Activated B cell treated with CpG ODN at 0.5 μM for 24 hours (primary cell): ENCODE measurements around the gene CHID1. TPM values are rescaled to one million over a fixed set of nuclear protein-coding genes. Genes with fewer than 3 reads are reported as not detected.

Experiments used
- ATAC-seq: fragments of 200-7000 bp; cut with Tn5 transposase; one replicate; pipeline ENCODE4 v1.10.0; 2021; ENCODE audit warnings: low read depth, mild to moderate bottlenecking, moderate library complexity
- CTCF ChIA-PET: fragments of 350-600 bp; sonication (Branson Sonifier 250); formaldehyde crosslinking; loops from one replicate; lab custom pipeline; 2021; ENCODE audit warnings: antibody characterized with exemption; lab: Charles Lee
- POLR2A ChIA-PET: fragments of 350-600 bp; sonication (Branson Sonifier 250); formaldehyde crosslinking; loops from one replicate; lab custom pipeline; 2021; ENCODE audit warnings: antibody characterized with exemption; lab: Charles Lee
- DNase-seq: peaks from one replicate; pipeline ENCODE4 v3.0.0; 2022
- H3K27ac Mint-ChIP-seq: one replicate; pipeline ENCODE4 v1.8.0; 2020; ENCODE audit warnings: mixed read lengths
- H3K27me3 Mint-ChIP-seq: one replicate; pipeline ENCODE4 v1.8.0; 2021; ENCODE audit warnings: mixed read lengths
- H3K36me3 Mint-ChIP-seq: one replicate; pipeline ENCODE4 v1.8.0; 2021; ENCODE audit warnings: low read depth, mixed read lengths
- H3K4me1 Mint-ChIP-seq: one replicate; pipeline ENCODE4 v1.8.0; 2021; ENCODE audit warnings: mixed read lengths
- H3K4me3 Mint-ChIP-seq: one replicate; pipeline ENCODE4 v1.8.0; 2020; ENCODE audit warnings: mild to moderate bottlenecking, mixed read lengths
- H3K9me3 Mint-ChIP-seq: one replicate; pipeline ENCODE4 v1.8.0; 2020; ENCODE audit warnings: mixed read lengths
- CTCF ChIP-seq: fragments of 200-600 bp; IDR thresholded peaks from one replicate; pipeline ENCODE4 v1.8.0; 2022; ENCODE audit warnings: antibody characterized with exemption, mild to moderate bottlenecking
- intact Hi-C: fragments of 100-400 bp; cut with micrococcal nuclease; formaldehyde crosslinking; loops from one replicate; pipeline ENCODE4 v1.15.1; 2024
- total RNA-seq: library from RNA; stranded (reverse); gene quantifications from 2 replicates; pipeline ENCODE4 v1.2.3, GENCODE V29; 2022

The CHID1 gene
- total RNA-seq, 1 donor from 2014 or later, result 45.7 TPM

DNA sequence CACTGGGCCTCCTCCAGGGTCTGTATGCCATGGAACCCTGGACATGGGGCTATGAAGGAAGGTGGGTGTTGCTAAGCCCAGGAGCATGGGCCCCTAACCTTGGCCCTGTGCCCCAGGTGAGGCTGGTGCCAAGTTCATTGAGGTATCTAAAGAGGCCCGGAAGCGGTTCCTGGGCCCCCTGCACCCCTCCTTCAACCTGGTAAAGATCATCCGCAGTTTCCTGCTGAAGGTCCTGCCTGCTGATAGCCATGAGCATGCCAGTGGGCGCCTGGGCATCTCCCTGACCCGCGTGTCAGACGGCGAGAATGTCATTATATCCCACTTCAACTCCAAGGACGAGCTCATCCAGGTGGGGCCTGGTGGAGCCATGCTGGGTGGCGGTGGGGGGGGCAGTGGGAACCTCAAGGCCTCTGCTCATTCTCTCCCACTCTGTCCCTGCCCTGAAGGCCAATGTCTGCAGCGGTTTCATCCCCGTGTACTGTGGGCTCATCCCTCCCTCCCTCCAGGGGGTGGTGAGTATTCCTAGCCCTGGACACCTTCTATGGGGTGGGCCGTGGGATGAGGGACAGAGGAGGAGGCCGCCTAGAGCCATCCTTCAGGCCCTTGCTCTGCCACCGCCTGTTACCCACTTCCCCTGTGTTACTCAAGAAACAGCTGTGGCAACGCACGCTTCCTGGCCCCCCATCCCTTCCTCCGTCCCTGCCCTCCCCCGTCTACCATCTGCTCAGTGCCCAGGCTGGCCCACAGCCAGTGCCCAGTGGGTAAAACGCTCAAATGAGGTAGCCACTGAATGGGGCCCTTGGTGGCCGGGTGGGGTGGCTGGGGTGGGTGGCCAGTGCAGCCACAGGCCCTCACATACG lies 88.9 kb downstream of the CHID1 start:
- intact Hi-C loops, result no loop called here
- Mint-ChIP-seq H3K36me3 (peaks cover 22% of the 10 kb centered on the region), H3K4me3 (no peak overlapping the region), H3K9me3 (no peaks in the 10 kb centered on the region), H3K27me3 (no peaks in the 10 kb centered on the region), H3K27ac (no peak overlapping the region), H3K4me1 (peaks cover 19% of the 10 kb centered on the region)
- ATAC-seq (no peak), DNase-seq (no peak)
- CTCF ChIA-PET, result no interaction called here
- TF ChIP-seq CTCF, result no peak
- POLR2A ChIA-PET, result interaction anchor here (1.3 to 5.6 kb wide), 4 partner anchors 9 to 21 kb away, joined by 4 to 104 read pairs (median 66); partner anchors contain the start of genes CD151, CRACR2B, POLR2L and RPLP2

DNA sequence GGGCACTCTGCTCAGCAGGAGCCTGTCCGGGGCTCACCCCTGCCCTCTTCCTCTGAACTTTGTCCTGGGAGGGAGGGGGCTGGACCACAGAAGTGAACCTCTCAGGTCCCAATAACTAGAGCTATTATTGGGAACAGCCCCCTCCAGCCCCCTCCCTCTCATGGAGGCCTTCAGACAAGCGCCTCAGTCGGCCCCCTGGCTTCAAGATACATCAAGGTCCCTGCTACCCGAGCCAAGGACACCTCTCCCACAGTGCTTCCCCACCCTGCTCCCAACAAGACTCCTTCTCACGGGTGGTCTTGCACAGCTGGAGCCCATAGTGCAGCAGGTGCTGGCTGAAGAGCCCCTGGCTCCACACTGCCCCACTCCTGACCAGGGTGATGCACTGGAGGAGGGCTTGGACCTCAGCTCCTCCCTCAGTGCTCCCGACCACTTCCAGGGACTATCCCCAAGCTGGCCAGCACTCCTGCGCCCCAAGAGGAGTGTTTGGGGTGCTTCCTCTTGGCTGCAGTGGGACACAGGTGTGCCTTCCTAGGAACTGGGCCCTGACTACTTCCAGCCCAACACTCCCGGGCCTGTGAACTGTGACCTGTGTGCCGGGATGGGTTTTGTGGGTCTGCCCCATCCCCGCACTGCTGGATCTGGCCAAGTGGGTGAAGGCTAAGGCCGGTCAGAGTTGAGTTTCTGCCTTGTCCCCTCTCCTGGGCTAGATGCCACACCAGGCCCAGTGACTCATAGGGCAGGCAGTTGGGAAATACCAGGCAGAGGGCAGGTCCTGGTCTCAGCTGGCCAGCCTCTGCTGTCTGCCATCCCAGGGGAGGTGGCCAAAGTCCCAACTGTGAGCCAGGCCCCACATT lies 89.7 kb downstream of the CHID1 start:
- POLR2A ChIA-PET, result interaction anchor here (0.7 to 5.6 kb wide), 11 partner anchors 10 to 284 kb away, joined by 4 to 104 read pairs (median 12); partner anchors contain the start of genes AP2A2, CD151, CRACR2B and LRRC56
- no peak for ATAC-seq
- no peak for DNase-seq
- peaks cover 14% of the 10 kb centered on the region for H3K4me1 Mint-ChIP-seq
- H3K27me3 Mint-ChIP-seq, result no peaks in the 10 kb centered on the region
- CTCF ChIA-PET, result no interaction called here
- H3K36me3 Mint-ChIP-seq, result peaks cover 22% of the 10 kb centered on the region
- peak overlapping the region; percentile 85 for H3K4me3 Mint-ChIP-seq
- no peak for TF ChIP-seq CTCF
- H3K9me3 Mint-ChIP-seq, result no peaks in the 10 kb centered on the region
- intact Hi-C loops, result loop anchor here (1.0 kb wide), 2 partner anchors 9 to 21 kb away; partner anchors contain the start of genes POLR2L and TSPAN4
- H3K27ac Mint-ChIP-seq, result peak overlapping the region; percentile 63

- no peak for TF ChIP-seq CTCF
- Mint-ChIP-seq H3K36me3 (peaks cover 18% of the 10 kb centered on the region), H3K4me3 (peak overlapping the region; percentile 85), H3K27me3 (no peaks in the 10 kb centered on the region), H3K9me3 (no peaks in the 10 kb centered on the region), H3K27ac (peak overlapping the region; percentile 76), H3K4me1 (peaks cover 14% of the 10 kb centered on the region)
- DNase-seq (peak; percentile 83), ATAC-seq (peak; percentile 72)
- CTCF ChIA-PET, result interaction anchor here (1.0 kb wide), 1 partner anchor 23 kb away, joined by 4 read pairs; the partner anchor contains the start of gene TSPAN4
- POLR2A ChIA-PET, result interaction anchor here (0.5 to 5.6 kb wide), 17 partner anchors 9 to 718 kb away, joined by 3 to 104 read pairs (median 8); partner anchors contain the start of genes AP2A2, CD151, CRACR2B and DEAF1
- intact Hi-C loops, result loop anchor here (1.0 kb wide), 4 partner anchors 10 to 22 kb away; partner anchors contain the start of genes POLR2L, RPLP2, SLC25A22 and TSPAN4
Observed at GRCh38 chr11:819943-820649, 90.5 kb downstream of the CHID1 start.

DNA sequence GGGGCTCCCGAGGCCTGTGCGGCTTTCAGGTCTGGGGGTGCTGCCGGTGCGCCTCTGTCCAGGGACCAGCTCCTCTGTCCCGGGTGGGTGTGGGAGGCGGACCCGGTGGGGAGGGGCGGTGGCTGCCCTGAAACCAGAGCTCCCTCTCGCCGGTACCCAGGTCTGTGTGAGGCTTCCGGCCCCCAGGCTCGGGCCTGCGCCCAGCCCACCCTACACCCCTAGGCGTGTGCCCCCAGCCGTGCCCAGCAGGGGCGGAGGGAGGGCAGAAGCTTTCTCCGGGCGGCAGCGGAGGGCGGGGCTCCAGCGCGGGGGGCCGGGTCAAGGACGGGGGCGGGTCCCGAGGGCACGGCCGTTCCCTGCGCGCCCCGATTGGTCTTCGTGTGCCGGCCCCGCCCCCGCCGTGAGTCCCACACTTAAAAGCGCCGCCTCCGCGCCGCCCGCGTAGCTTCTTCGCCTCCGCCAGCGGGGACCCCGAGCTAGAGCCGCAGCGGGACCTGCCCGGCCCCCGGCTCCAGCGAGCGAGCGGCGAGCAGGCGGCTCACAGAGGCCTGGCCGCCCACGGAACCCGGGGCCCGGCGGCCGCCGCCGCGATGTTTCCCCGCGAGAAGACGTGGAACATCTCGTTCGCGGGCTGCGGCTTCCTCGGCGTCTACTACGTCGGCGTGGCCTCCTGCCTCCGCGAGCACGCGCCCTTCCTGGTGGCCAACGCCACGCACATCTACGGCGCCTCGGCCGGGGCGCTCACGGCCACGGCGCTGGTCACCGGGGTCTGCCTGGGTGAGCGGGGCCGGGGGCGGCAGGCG lies 91.3 kb downstream of the CHID1 start:
- H3K4me1 Mint-ChIP-seq, result peaks cover 14% of the 10 kb centered on the region
- no peak for TF ChIP-seq CTCF
- no peak overlapping the region for H3K27ac Mint-ChIP-seq
- peaks cover 13% of the 10 kb centered on the region for H3K36me3 Mint-ChIP-seq
- ATAC-seq (peak; percentile 85), DNase-seq (peak; percentile 95)
- ChIA-PET POLR2A (interaction anchor here (0.5 to 5.6 kb wide), 20 partner anchors 9 to 719 kb away, joined by 3 to 104 read pairs (median 6); partner anchors contain the start of genes AP2A2, CD151, CRACR2B and DEAF1), CTCF (interaction anchor here (1.0 kb wide), 1 partner anchor 24 kb away, joined by 4 read pairs; the partner anchor contains the start of gene TSPAN4)
- peak overlapping the region; percentile 85 for H3K4me3 Mint-ChIP-seq
- intact Hi-C loops, result loop anchor here (1.0 kb wide), 2 partner anchors 10 to 21 kb away; partner anchors contain the start of genes RPLP2 and SLC25A22
- H3K9me3 Mint-ChIP-seq, result no peaks in the 10 kb centered on the region
- no peaks in the 10 kb centered on the region for H3K27me3 Mint-ChIP-seq
